Endodermal cell (in vitro differentiated cells): ENCODE measurements around the gene FTCD. TPM values are rescaled to one million over a fixed set of nuclear protein-coding genes. Genes with fewer than 3 reads are reported as not detected.

Experiments
- DNase-seq: peaks from one replicate; pipeline ENCODE4 v3.0.0-alpha.2; 2017
- H3K27ac ChIP-seq: 2 replicates; pipeline ENCODE4 v1.5.1; 2013; ENCODE audit warnings: mild to moderate bottlenecking, low read depth, low read length, moderate library complexity
- H3K27me3 ChIP-seq: 2 replicates; pipeline ENCODE4 v1.6.1; 2013; ENCODE audit warnings: mild to moderate bottlenecking, low read length, moderate library complexity; ENCODE audit not compliant: insufficient read depth, control insufficient read depth, poor library complexity, severe bottlenecking
- H3K36me3 ChIP-seq: 2 replicates; pipeline ENCODE4 v1.7.0; 2013; ENCODE audit warnings: mild to moderate bottlenecking, low read length, moderate library complexity; ENCODE audit not compliant: control insufficient read depth, insufficient read depth
- H3K4me1 ChIP-seq: one replicate; pipeline ENCODE4 v1.7.0; 2013; ENCODE audit warnings: low read length; ENCODE audit not compliant: control insufficient read depth, insufficient read depth
- H3K4me3 ChIP-seq: 2 replicates; pipeline ENCODE4 v1.5.1; 2013; ENCODE audit warnings: mild to moderate bottlenecking, low read length, moderate library complexity
- H3K9ac ChIP-seq: 2 replicates; pipeline ENCODE4 v1.6.1; 2013; ENCODE audit warnings: mild to moderate bottlenecking, low read length, moderate library complexity; ENCODE audit not compliant: poor library complexity, severe bottlenecking; ENCODE audit errors: extremely low read depth
- H3K9me3 ChIP-seq: 2 replicates; pipeline ENCODE4 v1.6.1; 2013; ENCODE audit warnings: mild to moderate bottlenecking, low read length, moderate library complexity; ENCODE audit not compliant: control insufficient read depth
- H3K27ac Mint-ChIP-seq: 2 replicates; pipeline ENCODE4 v1.8.0; 2020; ENCODE audit warnings: mixed read lengths
- H3K27me3 Mint-ChIP-seq: 2 replicates; pipeline ENCODE4 v1.8.0; 2021; ENCODE audit warnings: mild to moderate bottlenecking, mixed read lengths; ENCODE audit not compliant: insufficient read depth
- H3K36me3 Mint-ChIP-seq: 2 replicates; pipeline ENCODE4 v1.8.0; 2020; ENCODE audit warnings: low read depth, mixed read lengths
- H3K4me1 Mint-ChIP-seq: 2 replicates; pipeline ENCODE4 v1.8.0; 2020; ENCODE audit warnings: mixed read lengths
- H3K4me3 Mint-ChIP-seq: 2 replicates; pipeline ENCODE4 v1.8.0; 2020; ENCODE audit warnings: mild to moderate bottlenecking, moderate library complexity, mixed read lengths
- H3K9me3 Mint-ChIP-seq: 2 replicates; pipeline ENCODE4 v1.8.0; 2020; ENCODE audit warnings: mild to moderate bottlenecking, mixed read lengths
- CTCF ChIP-seq: fragments of 200-600 bp; sonication (generic); conservative IDR thresholded peaks from 2 replicates; pipeline ENCODE4 v1.5.0; 2021; ENCODE audit warnings: antibody characterized with exemption, mild to moderate bottlenecking
- WGBS, 2 experiments: methylation state at CpG; one replicate each; pipeline versions ENCODE4 v1.1.5 to v1.1.7; 2013; ENCODE audit warnings: missing lambda C conversion rate in 2 of 2, mixed read lengths in 1 of 2; ENCODE audit not compliant: insufficient coverage in 1 of 2, insufficient read length in 1 of 2; 5-methylcytosine and 5-hydroxymethylcytosine counted together
- total RNA-seq, 2 donors: library from RNA; stranded (reverse); fragmentation: NEBNext Ultra II Directional in 1 of 2; extraction: Animal tissue kit (Norgen Biotek cat#: 25700) in 1 of 2; gene quantifications; 2 replicates in 1 of 2; 3 replicates in 1 of 2; pipeline ENCODE4 v1.2.1, GENCODE V29; 2021

The FTCD gene
- total RNA-seq, 2 donors from 2014 or later: 3.5 to 4.6 TPM

DNA sequence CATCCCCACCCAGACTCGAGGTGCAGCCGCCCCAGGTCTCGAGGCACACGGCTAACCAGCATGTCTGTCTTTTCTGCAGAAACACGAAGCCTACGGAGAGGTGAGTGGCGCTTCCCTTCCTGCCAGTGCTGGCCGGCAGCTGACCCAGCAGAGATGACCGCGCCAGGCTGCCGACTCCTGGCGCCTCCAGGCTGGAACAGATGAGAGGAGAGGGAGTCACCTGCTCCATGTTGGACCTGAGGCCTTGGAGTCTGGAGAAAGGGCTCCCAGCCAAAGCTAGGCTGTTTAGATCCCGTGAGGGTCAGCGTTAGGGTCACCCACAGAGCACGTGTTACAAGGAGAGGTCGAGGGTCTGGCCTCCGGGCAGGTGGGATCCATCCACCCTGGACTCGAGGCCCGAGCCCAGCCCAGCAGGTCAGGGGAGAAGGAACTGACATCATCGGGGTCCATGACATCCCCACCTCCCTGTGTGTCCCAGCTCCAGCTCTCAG is 42.6 kb downstream of the FTCD start:
- Mint-ChIP-seq H3K4me1 (no peaks in the 10 kb centered on the region), H3K9me3 (peaks cover 18% of the 10 kb centered on the region), H3K27me3 (no peaks in the 10 kb centered on the region), H3K4me3 (no peak overlapping the region), H3K27ac (no peak overlapping the region), H3K36me3 (peaks cover 69% of the 10 kb centered on the region)
- no peak for DNase-seq
- TF ChIP-seq CTCF: no peak
- Histone ChIP-seq H3K4me1 (no peaks in the 10 kb centered on the region), H3K27ac (no peak overlapping the region), H3K9me3 (peaks cover 39% of the 10 kb centered on the region), H3K27me3 (no peaks in the 10 kb centered on the region), H3K4me3 (no peak overlapping the region), H3K9ac (no peak overlapping the region), H3K36me3 (peaks cover 78% of the 10 kb centered on the region)
- 95 to 96% methylated on average over 12 to 20 of the region's 20 CpGs for WGBS, 2 experiments

- Histone ChIP-seq H3K4me1 (no peaks in the 10 kb centered on the region), H3K9me3 (peaks cover 39% of the 10 kb centered on the region), H3K9ac (no peak overlapping the region), H3K27ac (no peak overlapping the region), H3K4me3 (no peak overlapping the region), H3K36me3 (peaks cover 78% of the 10 kb centered on the region), H3K27me3 (no peaks in the 10 kb centered on the region)
- TF ChIP-seq CTCF: no peak
- WGBS, 2 experiments: 96 to 97% methylated on average over 58 to 69 of the region's 69 CpGs
- Mint-ChIP-seq H3K36me3 (peaks cover 71% of the 10 kb centered on the region), H3K4me3 (no peak overlapping the region), H3K9me3 (peaks cover 24% of the 10 kb centered on the region), H3K4me1 (peaks cover 7% of the 10 kb centered on the region), H3K27me3 (no peaks in the 10 kb centered on the region), H3K27ac (no peak overlapping the region)
- no peak for DNase-seq
Measured at GRCh38 chr21:46111857-46112724, 43.3 kb downstream of the FTCD start.

- Histone ChIP-seq H3K27me3 (no peaks in the 10 kb centered on the region), H3K4me1 (peaks cover 6% of the 10 kb centered on the region), H3K36me3 (peaks cover 77% of the 10 kb centered on the region), H3K4me3 (no peak overlapping the region), H3K27ac (no peak overlapping the region), H3K9ac (no peak overlapping the region), H3K9me3 (peaks cover 48% of the 10 kb centered on the region)
- H3K27ac Mint-ChIP-seq: no peak overlapping the region
- H3K9me3 Mint-ChIP-seq: peaks cover 29% of the 10 kb centered on the region
- peaks cover 9% of the 10 kb centered on the region for H3K4me1 Mint-ChIP-seq
- H3K36me3 Mint-ChIP-seq: peaks cover 69% of the 10 kb centered on the region
- WGBS, 2 experiments: 94 to 96% methylated on average over 7 to 11 of the region's 12 CpGs
- no peaks in the 10 kb centered on the region for H3K27me3 Mint-ChIP-seq
- H3K4me3 Mint-ChIP-seq: no peak overlapping the region
- TF ChIP-seq CTCF: no peak
- DNase-seq: peak; percentile 35
Measured at GRCh38 chr21:46111193-46111571, 44.2 kb downstream of the FTCD start.
